Fibroblast of lung (primary cell): ENCODE measurements around the gene LENG9.
A peak's percentile ranks its signal among the peaks of the same experiment; 100 is the strongest.

Experiments
- EZH2 ChIP-seq: IDR thresholded peaks from 2 replicates; pipeline ENCODE4 v1.5.1; 2012; ENCODE audit warnings: low read length, control low read depth, mild to moderate bottlenecking; ENCODE audit errors: missing control alignments
- TF ChIP-seq, protein P1 (sequence below), 2 donors: IDR thresholded peaks in 1 of 2; conservative IDR thresholded peaks in 1 of 2; 1 replicate in 1 of 2; 2 replicates in 1 of 2; pipeline ENCODE4 v1.5.1; 2011 to 2012; ENCODE audit warnings: low read length in 2 of 2, control low read depth in 1 of 2, inconsistent platforms in 1 of 2, low read depth in 1 of 2, mild to moderate bottlenecking in 1 of 2

DNA sequence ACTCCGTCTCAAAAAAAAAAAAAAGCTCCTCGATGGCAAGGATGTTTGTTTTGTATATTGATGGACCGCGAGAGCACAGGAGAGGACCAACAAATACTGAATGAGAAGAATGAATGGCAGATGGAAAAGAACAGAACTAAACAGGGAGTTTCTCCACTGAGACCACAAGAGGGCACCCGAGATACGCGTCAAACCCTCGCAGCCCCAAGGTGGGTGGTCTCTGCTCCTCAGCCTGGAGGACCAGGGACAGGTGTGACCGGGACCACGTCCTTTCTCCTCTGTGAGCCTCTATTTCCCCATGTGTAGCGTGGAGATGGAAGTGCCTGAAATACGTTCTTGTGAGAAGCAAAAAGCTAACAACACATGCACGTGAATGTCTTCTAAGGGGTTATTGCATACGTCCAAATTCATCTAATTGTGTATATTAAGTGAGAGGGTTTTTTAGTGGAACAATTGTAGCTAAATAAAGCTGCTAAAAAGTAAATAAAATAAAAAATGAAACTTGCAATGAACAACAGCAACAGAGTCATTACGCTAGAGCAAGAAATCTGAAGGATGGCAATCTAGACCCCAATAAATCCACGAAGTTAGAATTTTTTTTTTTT, 17.9 kb upstream of the LENG9 start:
- TF ChIP-seq, protein P1, sequence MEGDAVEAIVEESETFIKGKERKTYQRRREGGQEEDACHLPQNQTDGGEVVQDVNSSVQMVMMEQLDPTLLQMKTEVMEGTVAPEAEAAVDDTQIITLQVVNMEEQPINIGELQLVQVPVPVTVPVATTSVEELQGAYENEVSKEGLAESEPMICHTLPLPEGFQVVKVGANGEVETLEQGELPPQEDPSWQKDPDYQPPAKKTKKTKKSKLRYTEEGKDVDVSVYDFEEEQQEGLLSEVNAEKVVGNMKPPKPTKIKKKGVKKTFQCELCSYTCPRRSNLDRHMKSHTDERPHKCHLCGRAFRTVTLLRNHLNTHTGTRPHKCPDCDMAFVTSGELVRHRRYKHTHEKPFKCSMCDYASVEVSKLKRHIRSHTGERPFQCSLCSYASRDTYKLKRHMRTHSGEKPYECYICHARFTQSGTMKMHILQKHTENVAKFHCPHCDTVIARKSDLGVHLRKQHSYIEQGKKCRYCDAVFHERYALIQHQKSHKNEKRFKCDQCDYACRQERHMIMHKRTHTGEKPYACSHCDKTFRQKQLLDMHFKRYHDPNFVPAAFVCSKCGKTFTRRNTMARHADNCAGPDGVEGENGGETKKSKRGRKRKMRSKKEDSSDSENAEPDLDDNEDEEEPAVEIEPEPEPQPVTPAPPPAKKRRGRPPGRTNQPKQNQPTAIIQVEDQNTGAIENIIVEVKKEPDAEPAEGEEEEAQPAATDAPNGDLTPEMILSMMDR (conservative IDR thresholded peaks at IDR 0.05 in 1 of 2, IDR thresholded peaks at IDR 0.05 in 1 of 2; ENCODE audit: low read depth in 1 of 2, low read length in 2 of 2), result peak; percentile 74 to 81
- TF ChIP-seq EZH2, result no peak
